Measurements from ENCODE around the gene COX8A. TPM values are rescaled to one million over a fixed set of nuclear protein-coding genes. Genes with fewer than 3 reads are reported as not detected.
"Not testable (repeated sequence)": the region's sequence is repeated elsewhere in the genome, so short reads cannot be mapped to it uniquely, and the experiment has no call there.

The COX8A gene
- total and polyA plus RNA-seq, 2 of the 8 experiments (the other 6 are each of a cell fraction or from before 2014, with no cell fraction given), result 365 to 1,720 TPM

DNA sequence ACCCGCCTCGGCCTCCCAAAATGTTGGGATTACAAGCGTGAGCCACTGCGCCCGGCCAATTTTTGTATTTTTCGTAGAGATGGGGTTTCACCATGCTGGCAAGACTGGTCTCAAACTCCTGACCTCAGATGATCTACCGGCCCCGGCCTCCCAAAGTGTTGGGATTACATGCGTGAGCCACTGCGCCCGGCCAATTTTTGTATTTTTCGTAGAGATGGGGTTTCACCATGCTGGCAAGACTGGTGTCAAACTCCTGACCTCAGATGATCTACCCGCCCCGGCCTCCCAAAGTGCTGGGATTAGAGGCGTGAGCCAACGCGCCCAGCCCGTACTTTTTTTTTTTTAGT is 535 bp upstream of the COX8A start:
- peaks cover 0 to 34% of the 10 kb centered on the region in 2 experiments; a peak in 3 of 4 replicates for H3K79me2 ChIP-seq (ENCODE audit: control insufficient read depth in 1 of 2, insufficient read depth in 2 of 2, low read length in 2 of 2)
- H3K79me1 ChIP-seq (ENCODE audit: low read depth, low read length); H3K4ac ChIP-seq (replicated peaks; ENCODE audit: insufficient read length, low read depth, low read length); H4K5ac ChIP-seq (ENCODE audit: insufficient read length, low read depth, low read length); H4K91ac ChIP-seq (replicated peaks; ENCODE audit: insufficient read length, low read length); H2BK120ac ChIP-seq (replicated peaks; ENCODE audit: low read depth, low read length); H4K20me1 ChIP-seq (replicated peaks in 1 of 2; ENCODE audit: control insufficient read depth in 1 of 2, insufficient read depth in 2 of 2, low read length in 2 of 2); H3K9me3 ChIP-seq (ENCODE audit: insufficient read depth in 2 of 2, low read depth in 1 of 2, low read length in 1 of 2); H3K23ac ChIP-seq (ENCODE audit: insufficient read length); DNase-seq (ENCODE audit: low read depth in 1 of 2, low spot score in 2 of 2); FAIRE-seq; H3K14ac ChIP-seq (ENCODE audit: insufficient read length); H3K18ac ChIP-seq (ENCODE audit: extremely low read depth, low read length); H4K8ac ChIP-seq (ENCODE audit: extremely low read depth, insufficient read depth, low read length); H2AFZ ChIP-seq (ENCODE audit: low read length); H3K9ac ChIP-seq (replicated peaks in 1 of 4; ENCODE audit: extremely low read depth in 1 of 4, low read depth in 3 of 4, low read length in 3 of 4); H2AK5ac ChIP-seq (ENCODE audit: low read depth, low read length); H3K23me2 ChIP-seq (ENCODE audit: low read depth, low read length); H3K36me3 ChIP-seq (ENCODE audit: control insufficient read depth in 2 of 4, insufficient read depth in 4 of 4, low read length in 3 of 4); H3K4me2 ChIP-seq (ENCODE audit: insufficient read depth in 1 of 2, low read depth in 2 of 2, low read length in 2 of 2); H3K27ac ChIP-seq (ENCODE audit: low read depth, low read length); H2BK12ac ChIP-seq (ENCODE audit: low read depth, low read length); H2BK5ac ChIP-seq (ENCODE audit: low read depth, low read length); H2BK15ac ChIP-seq (ENCODE audit: low read length); H3K27me3 ChIP-seq (replicated peaks in 1 of 4; ENCODE audit: control insufficient read depth in 3 of 4, extremely low read depth in 1 of 4, insufficient read depth in 3 of 4, low read length in 3 of 4); H2BK20ac ChIP-seq (ENCODE audit: low read length); H3K56ac ChIP-seq (replicated peaks; ENCODE audit: insufficient read length, low read depth, low read length): not testable (repeated sequence)
- ChIA-PET CTCF (ENCODE audit: partially characterized antibody) (interaction anchor here (0.8 kb wide), 1 partner anchor 12 kb away, joined by 3 read pairs; no protein-coding TSS in a partner anchor), POLR2A (ENCODE audit: partially characterized antibody) (interaction anchor here (0.6 to 5.7 kb wide), 12 partner anchors 12 to 64 kb away, joined by 3 to 29 read pairs (median 4); partner anchors contain the start of gene OTUB1)
- H3K4me1 ChIP-seq (replicated peaks in 1 of 4; ENCODE audit: control insufficient read depth in 3 of 4, insufficient read depth in 4 of 4, low read length in 3 of 4), result peaks cover 7 to 15% (median 9%) of the 10 kb centered on the region in 4 experiments
- WGBS, 2 experiments (ENCODE audit: extremely low coverage in 1 of 2, insufficient coverage in 1 of 2, insufficient read length in 1 of 2, insufficient replicate concordance in 2 of 2, low coverage in 1 of 2, low lambda C conversion rate in 2 of 2, missing lambda C conversion rate in 1 of 2), result 75% methylated on average over 18 of the region's 18 CpGs; no CpG with 5 or more reads in 1 of the 2 experiments
- peak overlapping the region in 1 of 4 experiments; percentile 37; a peak in 2 of 8 replicates for H3K4me3 ChIP-seq (ENCODE audit: extremely low read depth in 1 of 4, insufficient read depth in 2 of 4, low read depth in 3 of 4, low read length in 4 of 4)
